Activated CD8-positive, alpha-beta memory T cell treated with anti-CD3 and anti-CD28 coated beads, Interleukin-2, amount 10 ng/mL, durations not matched to agents 7 days and 5 days (primary cell): ENCODE data around the gene GFER. TPM values are rescaled to one million over a fixed set of nuclear protein-coding genes. Genes with fewer than 3 reads are reported as not detected.
"Not testable (repeated sequence)": the region's sequence is repeated elsewhere in the genome, so short reads cannot be mapped to it uniquely, and the experiment has no call there.

Source experiments
- ATAC-seq: fragments of 150-1000 bp; cut with Tn5 transposase; one replicate; pipeline ENCODE4 v1.10.0; 2021; ENCODE audit warnings: moderate library complexity
- CTCF ChIA-PET: fragments of 350-600 bp; sonication (Branson Sonifier 250); formaldehyde crosslinking; loops from one replicate; lab custom pipeline; 2021; ENCODE audit warnings: antibody characterized with exemption; lab: Charles Lee
- DNase-seq: peaks from one replicate; pipeline ENCODE4 v3.0.0-alpha.2; 2020
- H3K27ac Mint-ChIP-seq: one replicate; pipeline ENCODE4 v1.8.0; 2021; ENCODE audit warnings: mild to moderate bottlenecking, mixed read lengths
- H3K27me3 Mint-ChIP-seq: one replicate; pipeline ENCODE4 v1.8.0; 2021; ENCODE audit warnings: mixed read lengths
- H3K36me3 Mint-ChIP-seq: one replicate; pipeline ENCODE4 v1.8.0; 2021; ENCODE audit warnings: mild to moderate bottlenecking, mixed read lengths
- H3K4me1 Mint-ChIP-seq: one replicate; pipeline ENCODE4 v1.8.0; 2021; ENCODE audit warnings: mixed read lengths
- H3K4me3 Mint-ChIP-seq: one replicate; pipeline ENCODE4 v1.8.0; 2021; ENCODE audit warnings: mild to moderate bottlenecking, moderate library complexity, mixed read lengths
- H3K9me3 Mint-ChIP-seq: one replicate; pipeline ENCODE4 v1.8.0; 2022; ENCODE audit warnings: low read depth, mixed read lengths
- total RNA-seq, 2 experiments: library from RNA; stranded (reverse); gene quantifications; one replicate each; pipeline ENCODE4 v1.2.3, GENCODE V29; 2021

GFER gene
- total RNA-seq: 10 to 100 TPM; 33.5 to 40.9 TPM

DNA sequence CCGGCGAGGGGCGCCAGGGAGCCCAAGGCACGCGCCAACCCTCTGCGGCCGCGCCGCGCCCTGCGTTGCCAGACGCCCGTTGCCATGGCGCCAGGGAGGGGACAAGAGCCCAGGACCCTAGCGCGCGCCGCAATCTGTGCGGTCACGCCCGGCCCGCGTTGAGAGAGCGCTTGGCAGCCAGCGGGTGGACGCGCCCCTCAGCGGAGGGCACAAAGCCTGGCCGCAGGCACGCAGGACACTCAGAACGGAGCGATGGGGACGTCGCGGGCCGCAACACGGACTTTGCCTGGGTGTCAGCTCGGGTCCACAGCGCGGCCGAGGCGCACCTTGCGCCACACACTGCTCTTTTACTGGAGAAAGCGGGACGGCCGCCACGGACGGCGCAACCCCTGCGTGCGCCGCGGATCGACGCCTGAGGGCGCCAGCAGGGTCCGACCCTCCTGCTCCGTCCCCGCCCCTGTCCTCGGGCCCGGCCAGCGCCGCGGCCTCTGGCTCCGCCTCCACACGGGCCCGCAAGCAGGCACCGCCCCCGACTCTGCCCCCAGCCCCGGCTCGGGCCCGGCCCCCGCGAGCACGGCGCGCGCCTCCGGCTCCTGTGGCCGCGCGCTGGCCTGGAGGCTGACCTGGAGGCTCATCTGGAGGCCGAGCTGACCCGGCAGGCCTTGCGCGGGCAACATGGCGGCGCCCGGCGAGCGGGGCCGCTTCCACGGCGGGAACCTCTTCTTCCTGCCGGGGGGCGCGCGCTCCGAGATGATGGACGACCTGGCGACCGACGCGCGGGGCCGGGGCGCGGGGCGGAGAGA, at the start of gene GFER:
Gene GFER (plus strand): TSS at position 650 of the 803 bp plus-strand sequence. CDS start 26 bp downstream, at position 676.
- CTCF ChIA-PET: interaction anchor here (1.1 to 4.5 kb wide), 8 partner anchors 9 to 169 kb away, joined by 3 to 22 read pairs (median 4); partner anchors contain the start of genes RPS2 and TBL3
- DNase-seq (peak; percentile 84), ATAC-seq (peak; percentile 90)
- Mint-ChIP-seq H3K4me3 (peak within 1 kb of the TSS; percentile 83), H3K4me1 (peaks cover 13% of the 10 kb centered on the region), H3K27me3 (peaks cover 42% of the 10 kb centered on the region), H3K27ac (peak within 1 kb of the TSS; percentile 36), H3K36me3 (peaks cover 8% of the 10 kb centered on the region), H3K9me3 (no peaks in the 10 kb centered on the region)

DNA sequence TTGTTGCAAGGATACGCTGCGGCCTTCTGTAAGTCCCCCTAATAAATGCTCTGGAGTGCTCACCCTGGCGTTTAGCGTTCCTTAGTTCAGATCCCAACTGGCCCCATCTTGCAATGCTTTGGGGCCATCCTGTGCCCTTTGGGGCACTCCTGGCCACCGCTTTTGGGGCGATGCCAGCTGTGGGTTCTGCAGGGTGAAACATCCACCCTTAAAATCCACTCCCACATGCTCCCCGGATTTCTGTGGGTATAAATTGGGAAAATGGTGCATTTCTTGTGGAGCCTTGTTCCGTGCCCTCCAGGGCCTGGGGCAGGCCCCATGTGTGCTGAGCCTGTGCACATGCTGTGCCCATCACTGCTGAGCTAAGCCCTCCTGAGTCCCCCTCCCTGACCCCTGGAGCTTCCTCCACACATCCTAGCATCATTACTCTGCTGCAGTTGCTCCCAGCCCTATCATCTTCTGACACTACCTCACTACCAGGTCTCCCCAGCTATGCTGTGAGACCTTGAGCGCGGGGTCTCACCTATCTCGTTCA, 47.0 kb upstream of the GFER start:
- Mint-ChIP-seq H3K27ac (no peak overlapping the region), H3K4me1 (peaks cover 5% of the 10 kb centered on the region), H3K36me3 (peaks cover 8% of the 10 kb centered on the region), H3K4me3 (no peak overlapping the region), H3K9me3 (no peaks in the 10 kb centered on the region), H3K27me3 (no peaks in the 10 kb centered on the region)
- CTCF ChIA-PET: interaction anchor here (0.9 to 2.1 kb wide), 2 partner anchors 13 to 66 kb away, joined by 4 to 5 read pairs; no protein-coding TSS in a partner anchor
- no peak for DNase-seq
- no peak for ATAC-seq

GRCh38 chr16:1938316-1938715, 45.7 kb upstream of the GFER start:
- Mint-ChIP-seq H3K4me1 (peaks cover 13% of the 10 kb centered on the region), H3K9me3 (no peaks in the 10 kb centered on the region), H3K4me3 (no peak overlapping the region), H3K27ac (no peak overlapping the region), H3K27me3 (no peaks in the 10 kb centered on the region), H3K36me3 (peaks cover 8% of the 10 kb centered on the region)
- no peak for DNase-seq
- no peak for ATAC-seq
- CTCF ChIA-PET: interaction anchor here (0.6 kb wide), 2 partner anchors 64 to 183 kb away, joined by 3 read pairs; no protein-coding TSS in a partner anchor

DNA sequence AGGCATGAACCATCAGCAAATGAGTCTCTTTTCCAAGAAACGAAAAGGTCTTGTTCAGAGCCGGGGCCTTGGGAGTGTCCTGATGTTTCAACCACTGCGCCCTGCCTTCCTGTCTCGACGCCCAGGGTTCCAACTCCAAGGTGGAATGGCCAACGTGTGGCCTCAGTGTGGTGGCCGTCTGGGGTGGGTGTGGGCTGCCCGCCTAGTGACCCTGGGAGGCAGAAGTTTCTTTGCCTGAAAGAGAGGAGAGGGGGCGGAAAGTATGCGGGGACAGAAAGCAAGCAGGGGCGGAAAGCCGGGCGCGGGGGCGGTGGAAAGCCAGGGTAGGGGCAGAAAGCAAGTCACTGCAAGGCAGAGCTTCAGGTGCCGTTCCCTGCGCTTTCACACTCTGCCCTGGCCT, 45.1 kb upstream of the GFER start:
- Mint-ChIP-seq H3K27ac (no peak overlapping the region), H3K4me1 (peaks cover 17% of the 10 kb centered on the region), H3K4me3 (no peak overlapping the region), H3K36me3 (peaks cover 8% of the 10 kb centered on the region), H3K9me3 (no peaks in the 10 kb centered on the region), H3K27me3 (no peaks in the 10 kb centered on the region)
- CTCF ChIA-PET: interaction anchor here (0.6 kb wide), 2 partner anchors 65 to 184 kb away, joined by 3 read pairs; no protein-coding TSS in a partner anchor
- ATAC-seq: no peak
- no peak for DNase-seq

DNA sequence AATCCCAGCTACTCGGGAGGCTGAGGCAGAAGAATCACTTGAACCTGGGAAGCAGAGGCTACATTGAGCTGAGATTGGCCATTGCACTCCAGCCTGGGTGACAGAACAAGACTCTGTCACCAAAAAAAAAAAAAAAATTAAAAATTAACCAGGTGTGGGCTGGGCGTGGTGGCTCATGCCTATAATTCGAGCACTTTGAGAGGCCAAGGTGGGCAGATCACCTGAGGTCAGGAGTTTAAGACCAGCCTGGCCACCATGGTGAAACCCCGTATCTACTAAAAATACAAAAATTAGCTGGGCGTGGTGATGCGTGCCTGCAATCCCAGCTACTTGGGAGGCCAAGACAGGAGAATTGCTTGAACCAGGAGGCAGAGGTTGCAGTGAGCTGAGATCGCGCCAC, 44.2 kb upstream of the GFER start:
- peaks cover 26% of the 10 kb centered on the region for H3K4me1 Mint-ChIP-seq
- not testable (repeated sequence) for ATAC-seq

DNA sequence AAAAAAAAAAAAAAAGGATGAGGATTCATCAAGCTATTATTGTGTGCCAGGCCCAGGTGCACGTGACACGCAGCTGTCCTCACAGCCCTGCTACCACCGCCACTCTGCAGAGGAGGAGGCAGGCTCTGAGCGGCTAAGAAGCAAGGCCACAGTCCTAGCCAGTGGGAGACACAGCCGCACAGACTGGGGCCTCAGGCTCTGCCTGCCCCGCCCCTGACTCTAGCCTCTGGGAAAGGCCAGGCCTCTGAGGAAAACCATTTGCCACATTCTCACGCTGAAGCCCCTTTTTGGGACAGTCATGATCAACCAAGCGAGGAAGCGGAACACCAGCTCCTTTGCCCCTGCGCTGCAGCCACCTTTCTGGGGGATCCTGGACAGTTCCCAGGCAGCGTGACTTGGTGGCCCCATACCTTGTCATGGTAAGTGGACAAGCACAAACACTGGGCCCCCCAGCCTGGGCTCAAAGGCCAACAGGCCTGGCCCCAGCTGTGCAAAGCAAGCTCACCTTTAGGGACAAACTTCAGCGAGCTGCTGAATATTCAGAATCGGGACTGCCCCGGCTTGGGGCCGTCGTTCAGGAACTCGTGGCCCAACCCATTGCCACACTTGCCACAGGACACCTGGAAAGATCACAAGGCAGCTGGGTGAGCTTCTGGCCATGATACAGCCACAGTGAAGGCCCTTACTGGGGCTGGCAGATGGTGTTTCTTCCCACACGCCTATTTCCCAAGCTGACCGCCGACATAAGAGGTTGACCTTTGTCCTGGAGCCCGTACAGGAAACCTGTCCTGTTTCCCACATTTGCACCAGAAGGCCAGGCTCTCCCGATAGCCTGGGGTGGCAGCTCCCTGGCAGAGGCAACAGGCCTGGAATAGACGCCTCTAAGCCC, 43.5 kb upstream of the GFER start:
- H3K4me3 Mint-ChIP-seq: no peak overlapping the region
- H3K27ac Mint-ChIP-seq: no peak overlapping the region
- DNase-seq (no peak), ATAC-seq (no peak)
- peaks cover 8% of the 10 kb centered on the region for H3K36me3 Mint-ChIP-seq
- no peaks in the 10 kb centered on the region for H3K27me3 Mint-ChIP-seq
- H3K9me3 Mint-ChIP-seq: no peaks in the 10 kb centered on the region
- H3K4me1 Mint-ChIP-seq: peaks cover 26% of the 10 kb centered on the region
- CTCF ChIA-PET: interaction anchor here (0.6 to 2.8 kb wide), 7 partner anchors 11 to 229 kb away, joined by 3 to 17 read pairs (median 5); partner anchors contain the start of genes NUBP2, SPSB3 and TBL3

More for the DNA sequence above, 44.2 kb upstream of the GFER start:
- H3K9me3 Mint-ChIP-seq, H3K27ac Mint-ChIP-seq, H3K27me3 Mint-ChIP-seq, DNase-seq, H3K4me3 Mint-ChIP-seq, H3K36me3 Mint-ChIP-seq: not testable (repeated sequence)
- CTCF ChIA-PET: interaction anchor here (1.2 to 2.8 kb wide), 2 partner anchors 11 to 201 kb away, joined by 5 to 17 read pairs; no protein-coding TSS in a partner anchor

DNA sequence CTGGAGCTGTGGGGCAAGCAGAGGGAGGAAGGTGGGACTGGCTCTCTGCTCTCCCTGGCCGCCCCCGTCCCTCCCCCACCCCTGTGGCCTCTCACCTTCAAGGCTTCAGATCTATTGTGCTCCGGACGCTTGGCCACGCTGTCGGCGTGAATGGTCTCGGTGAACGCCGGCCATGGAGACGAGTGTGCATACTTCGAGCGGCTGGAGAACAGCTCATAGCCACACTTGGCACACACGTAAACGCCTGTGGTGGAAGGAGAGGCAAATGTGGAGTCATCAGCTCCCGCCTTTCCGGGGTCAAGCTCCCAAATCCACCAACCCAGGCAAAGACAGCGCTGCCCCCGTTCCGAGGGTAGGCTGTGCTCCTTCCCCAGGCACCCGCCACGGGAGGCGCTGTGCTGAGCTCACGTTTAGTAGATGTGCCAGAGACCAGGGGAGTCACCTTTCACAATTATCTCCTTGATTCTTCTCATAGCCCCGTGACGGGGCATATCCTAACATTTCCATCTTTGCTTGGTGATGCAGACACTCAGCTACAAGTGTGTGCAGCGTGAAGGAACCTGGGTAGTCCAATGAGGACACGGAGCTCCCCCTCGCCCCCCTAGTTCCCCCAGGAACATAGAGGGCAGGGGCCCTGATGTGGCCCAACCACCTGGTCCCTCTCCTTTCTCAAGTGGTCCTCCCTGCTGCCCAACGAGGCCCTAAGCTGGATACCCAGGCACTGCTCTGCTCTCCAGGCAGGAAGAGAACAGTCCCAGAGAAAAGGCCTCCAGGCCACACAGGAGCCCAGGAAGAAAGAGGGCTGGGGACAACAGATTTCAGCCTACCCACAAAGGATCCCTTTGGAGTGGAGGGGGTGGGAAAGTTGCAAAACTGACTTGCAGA, 42.6 kb upstream of the GFER start:
- Mint-ChIP-seq H3K36me3 (peaks cover 8% of the 10 kb centered on the region), H3K4me1 (peaks cover 26% of the 10 kb centered on the region), H3K27me3 (no peaks in the 10 kb centered on the region), H3K9me3 (no peaks in the 10 kb centered on the region), H3K4me3 (peak overlapping the region; percentile 82), H3K27ac (no peak overlapping the region)
- ATAC-seq (no peak), DNase-seq (no peak)
- CTCF ChIA-PET: interaction anchor here (0.6 to 2.8 kb wide), 7 partner anchors 10 to 230 kb away, joined by 3 to 17 read pairs (median 3); partner anchors contain the start of genes NUBP2, SPSB3 and TBL3

DNA sequence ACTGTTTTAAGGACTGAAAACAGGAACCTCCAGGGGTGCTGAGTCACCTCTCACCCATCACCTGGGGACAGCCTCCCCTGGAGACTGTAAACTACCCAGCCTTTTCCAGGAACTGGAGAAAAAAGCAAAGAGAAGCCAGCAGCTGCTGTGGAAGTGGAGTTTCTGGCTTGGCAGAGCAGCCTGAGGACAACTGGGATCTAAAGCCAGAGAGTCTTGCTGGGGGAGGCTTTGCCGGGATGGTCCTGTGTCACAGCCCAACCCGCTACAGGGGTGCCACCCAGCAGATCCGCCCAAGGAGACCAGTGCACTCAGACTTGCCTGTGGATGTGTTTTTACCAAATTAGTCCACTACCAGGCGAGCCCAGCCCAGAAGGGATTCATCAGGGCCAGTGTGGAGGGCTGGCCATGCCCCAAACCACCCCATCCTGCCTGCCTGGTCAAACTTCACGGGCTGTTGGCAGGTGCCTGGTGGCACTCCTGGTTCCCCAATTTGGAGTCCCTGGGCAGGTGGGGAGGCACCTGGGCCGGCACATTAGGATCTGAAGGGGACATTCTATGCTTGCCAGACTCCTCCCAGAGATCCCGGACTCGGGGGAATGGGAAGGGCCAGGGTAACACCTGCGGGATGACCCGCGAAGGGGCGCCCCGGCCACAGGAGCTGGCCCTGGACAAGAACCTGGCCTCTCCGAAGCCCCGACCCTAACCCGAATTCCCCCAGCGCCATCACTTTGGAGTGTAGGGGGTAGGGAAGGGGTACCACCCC, 41.8 kb upstream of the GFER start:
- ATAC-seq (no peak), DNase-seq (no peak)
- Mint-ChIP-seq H3K27me3 (no peaks in the 10 kb centered on the region), H3K4me3 (peak overlapping the region; percentile 82), H3K36me3 (peaks cover 8% of the 10 kb centered on the region), H3K9me3 (no peaks in the 10 kb centered on the region), H3K27ac (peak overlapping the region; percentile 78), H3K4me1 (peaks cover 26% of the 10 kb centered on the region)
- CTCF ChIA-PET: interaction anchor here (0.8 to 2.8 kb wide), 6 partner anchors 10 to 198 kb away, joined by 3 to 17 read pairs (median 4); partner anchors contain the start of genes NUBP2, SPSB3 and TBL3

DNA sequence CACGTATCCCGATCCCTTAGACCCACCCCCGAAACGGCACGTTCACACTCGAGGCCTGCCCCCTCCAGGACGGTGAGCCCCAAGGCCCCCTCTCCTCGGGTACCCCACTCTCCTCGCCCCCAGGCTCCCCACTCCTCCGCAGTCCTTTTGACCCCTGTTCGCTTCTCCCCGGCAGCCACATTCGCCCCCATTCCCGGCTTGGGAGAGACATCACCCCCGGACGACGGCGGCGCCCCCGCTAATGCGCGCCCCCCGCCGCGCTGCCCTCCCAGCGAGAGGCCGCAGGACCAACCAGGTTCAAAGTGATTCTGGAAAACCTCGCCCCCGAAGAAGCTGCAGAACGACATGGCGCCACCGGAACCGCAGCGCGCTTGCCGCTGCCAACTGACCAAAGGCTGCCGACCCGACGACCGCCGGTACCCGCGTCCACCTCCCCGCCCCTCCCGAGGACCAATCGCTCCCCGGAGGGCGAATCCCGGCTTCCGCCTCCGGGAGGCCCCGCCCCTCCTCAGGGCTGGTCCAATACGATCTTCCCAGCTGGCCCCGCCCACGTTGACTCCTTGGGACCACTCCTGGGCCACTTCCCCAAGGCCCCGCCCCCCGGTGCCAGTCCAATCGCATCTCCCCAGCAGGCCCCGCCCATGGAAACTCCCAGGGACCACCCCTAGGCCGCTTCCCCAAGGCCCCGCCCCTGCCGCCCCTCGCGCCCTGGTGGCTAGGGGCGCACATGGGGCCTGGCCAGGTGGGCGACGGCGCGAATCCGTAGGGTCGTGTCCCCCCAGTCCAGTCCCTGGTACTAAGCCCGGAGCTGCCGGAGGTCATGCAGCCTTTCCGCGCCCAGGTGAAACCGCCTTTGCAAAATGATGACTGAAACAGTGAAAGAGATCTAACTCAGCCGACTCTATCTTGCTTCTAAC, 40.9 kb upstream of the GFER start, which contains the start of gene MSRB1:
Gene MSRB1 (minus strand): TSS at position 390 of the 917 bp plus-strand sequence. CDS start 43 bp downstream, at position 347.
- CTCF ChIA-PET: interaction anchor here (0.6 to 1.7 kb wide), 9 partner anchors 10 to 969 kb away, joined by 3 to 9 read pairs (median 4); partner anchors contain the start of genes ECI1, FLYWCH1, NDUFB10 and TBL3
- H3K36me3 Mint-ChIP-seq: peaks cover 6% of the 10 kb centered on the region
- DNase-seq (peak; percentile 100), ATAC-seq (peak; percentile 96)
- H3K27me3 Mint-ChIP-seq: no peaks in the 10 kb centered on the region
- H3K4me1 Mint-ChIP-seq: peaks cover 26% of the 10 kb centered on the region
- H3K27ac Mint-ChIP-seq: peak within 1 kb of the TSS; percentile 78
- peak within 1 kb of the TSS; percentile 82 for H3K4me3 Mint-ChIP-seq
- H3K9me3 Mint-ChIP-seq: no peaks in the 10 kb centered on the region

- Mint-ChIP-seq H3K9me3 (no peaks in the 10 kb centered on the region), H3K4me1 (peaks cover 26% of the 10 kb centered on the region), H3K4me3 (peak overlapping the region; percentile 82), H3K27me3 (no peaks in the 10 kb centered on the region), H3K36me3 (no peaks in the 10 kb centered on the region), H3K27ac (peak overlapping the region; percentile 78)
- no peak for ATAC-seq
- no peak for DNase-seq
- CTCF ChIA-PET: interaction anchor here (1.2 to 1.7 kb wide), 3 partner anchors 15 to 967 kb away, joined by 3 to 5 read pairs (median 4); partner anchors contain the start of genes FLYWCH1 and NDUFB10
These were observed 39.3 kb upstream of the GFER start for GRCh38 chr16:1944612-1945199.
